ENCODE data around the gene DPY19L1. TPM values are rescaled to one million over a fixed set of nuclear protein-coding genes. Genes with fewer than 3 reads are reported as not detected.

DPY19L1 gene
- total RNA-seq, 1 experiment from 2014 or later: 14.3 TPM

DNA sequence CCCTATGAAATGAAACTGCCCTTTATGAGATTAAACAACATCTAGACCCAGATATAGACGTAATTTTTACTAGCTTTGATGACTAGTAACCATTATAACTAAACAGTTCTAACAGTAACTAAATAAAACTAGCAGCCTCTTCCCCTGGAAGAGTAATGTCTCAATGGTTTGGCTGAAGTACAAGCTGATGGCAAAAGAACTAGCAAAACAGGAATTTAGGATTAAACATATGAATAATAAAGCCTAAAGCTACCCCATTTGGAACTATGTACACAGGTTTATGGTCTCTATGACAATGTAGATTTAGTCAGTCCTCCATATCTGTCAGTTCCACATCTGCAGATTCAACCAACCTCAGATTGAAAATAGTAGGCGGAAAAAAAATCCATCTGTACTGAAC lies 6.4 kb downstream of the DPY19L1 start:
- Mint-ChIP-seq H3K4me3 (no peak overlapping the region), H3K9me3 (no peaks in the 10 kb centered on the region), H3K4me1 (peaks cover 38 to 40% of the 10 kb centered on the region in 2 experiments), H3K36me3 (ENCODE audit: insufficient read depth in 1 of 3, low read depth in 3 of 3) (0 out of 7 replicates have a peak, but pooled peaks cover 0 to 4% (median 0%) of the 10 kb centered on the region in 3 experiments), H3K27ac (no peak overlapping the region), H3K27me3 (ENCODE audit: low read depth) (no peaks in the 10 kb centered on the region)
- Histone ChIP-seq H3K23ac (ENCODE audit: insufficient read length, low read depth, low read length) (no peak overlapping the region), H3T11ph (ENCODE audit: low read length) (no peak overlapping the region), H3K79me2 (ENCODE audit: insufficient read depth, low read length) (peaks cover 22% of the 10 kb centered on the region; the same call in 1 of the 2 replicates), H4K5ac (ENCODE audit: insufficient read length, low read depth, low read length) (no peak overlapping the region), H3K9ac (ENCODE audit: extremely low read depth, insufficient read length, low read length) (no peak overlapping the region), H2BK12ac (ENCODE audit: insufficient read length, low read depth, low read length) (no peak overlapping the region), H2AFZ (ENCODE audit: low read length) (no peak overlapping the region), H2BK20ac (ENCODE audit: low read depth, low read length, poor library complexity, severe bottlenecking) (no peak overlapping the region), H3K4ac (ENCODE audit: low read depth, low read length) (no peak overlapping the region), H3K27me3 (ENCODE audit: insufficient read depth, low read length) (no peaks in the 10 kb centered on the region), H2BK15ac (ENCODE audit: low read depth, low read length) (no peak overlapping the region), H4K8ac (replicated peaks; ENCODE audit: insufficient read length, low read depth, low read length) (no peak overlapping the region), H3K4me1 (ENCODE audit: insufficient read depth, low read length) (no peaks in the 10 kb centered on the region; the same call in 1 of the 2 replicates), H4K20me1 (ENCODE audit: control insufficient read depth, insufficient read depth, insufficient read length) (no peaks in the 10 kb centered on the region), H3K14ac (ENCODE audit: insufficient read depth, low read length) (no peak overlapping the region), H3K79me1 (ENCODE audit: insufficient read depth, low read depth, low read length, poor library complexity, severe bottlenecking) (peaks cover 3% of the 10 kb centered on the region), H3K4me2 (ENCODE audit: insufficient read depth, insufficient read length, low read length) (no peak overlapping the region), H3K27ac (ENCODE audit: insufficient read length, low read depth, low read length) (no peak overlapping the region), H3K56ac (ENCODE audit: insufficient read length, low read depth, low read length) (no peak overlapping the region), H4K91ac (ENCODE audit: insufficient read length, low read depth, low read length) (no peak overlapping the region), H2AK5ac (ENCODE audit: insufficient read length, low read length) (no peak overlapping the region), H3K9me3 (ENCODE audit: control insufficient read depth, low read depth, low read length) (no peaks in the 10 kb centered on the region), H2BK5ac (ENCODE audit: insufficient read length, low read length) (no peak overlapping the region), H3K18ac (ENCODE audit: insufficient read length, low read depth, low read length) (no peak overlapping the region), H3K23me2 (ENCODE audit: insufficient read length, low read depth, low read length, poor library complexity, severe bottlenecking) (no peaks in the 10 kb centered on the region), H2BK120ac (ENCODE audit: low read depth, low read length, poor library complexity, severe bottlenecking) (no peak overlapping the region)
- no CpG with 5 or more reads among the region's 2 CpGs for WGBS (ENCODE audit: extremely low coverage, insufficient read length, low lambda C conversion rate)
- TF ChIP-seq, protein P1, sequence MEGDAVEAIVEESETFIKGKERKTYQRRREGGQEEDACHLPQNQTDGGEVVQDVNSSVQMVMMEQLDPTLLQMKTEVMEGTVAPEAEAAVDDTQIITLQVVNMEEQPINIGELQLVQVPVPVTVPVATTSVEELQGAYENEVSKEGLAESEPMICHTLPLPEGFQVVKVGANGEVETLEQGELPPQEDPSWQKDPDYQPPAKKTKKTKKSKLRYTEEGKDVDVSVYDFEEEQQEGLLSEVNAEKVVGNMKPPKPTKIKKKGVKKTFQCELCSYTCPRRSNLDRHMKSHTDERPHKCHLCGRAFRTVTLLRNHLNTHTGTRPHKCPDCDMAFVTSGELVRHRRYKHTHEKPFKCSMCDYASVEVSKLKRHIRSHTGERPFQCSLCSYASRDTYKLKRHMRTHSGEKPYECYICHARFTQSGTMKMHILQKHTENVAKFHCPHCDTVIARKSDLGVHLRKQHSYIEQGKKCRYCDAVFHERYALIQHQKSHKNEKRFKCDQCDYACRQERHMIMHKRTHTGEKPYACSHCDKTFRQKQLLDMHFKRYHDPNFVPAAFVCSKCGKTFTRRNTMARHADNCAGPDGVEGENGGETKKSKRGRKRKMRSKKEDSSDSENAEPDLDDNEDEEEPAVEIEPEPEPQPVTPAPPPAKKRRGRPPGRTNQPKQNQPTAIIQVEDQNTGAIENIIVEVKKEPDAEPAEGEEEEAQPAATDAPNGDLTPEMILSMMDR (conservative IDR thresholded peaks at IDR 0.05): no peak
- DNase-seq: no peak

All from H9 (cell line).